HEK293 (cell line): ENCODE measurements around the gene AK5.

Experiments
- ZNF426 ChIP-seq: fragments of 450-650 bp; formaldehyde crosslinking; IDR thresholded peaks from 2 replicates; pipeline ENCODE4 v1.5.1; 2017; ENCODE audit warnings: missing biosample characterization, missing genetic modification characterization, mild to moderate bottlenecking, inconsistent platforms, moderate library complexity
- ZNF76 ChIP-seq: fragments of 450-650 bp; formaldehyde crosslinking; IDR thresholded peaks from 2 replicates; pipeline ENCODE4; 2016; ENCODE audit warnings: low read depth, missing biosample characterization, missing genetic modification characterization, borderline replicate concordance
- TF ChIP-seq, protein P1 (sequence below): fragments of 450-650 bp; formaldehyde crosslinking; IDR thresholded peaks from 2 replicates; pipeline ENCODE4 v1.5.1; 2016; ENCODE audit warnings: missing biosample characterization, missing genetic modification characterization

DNA sequence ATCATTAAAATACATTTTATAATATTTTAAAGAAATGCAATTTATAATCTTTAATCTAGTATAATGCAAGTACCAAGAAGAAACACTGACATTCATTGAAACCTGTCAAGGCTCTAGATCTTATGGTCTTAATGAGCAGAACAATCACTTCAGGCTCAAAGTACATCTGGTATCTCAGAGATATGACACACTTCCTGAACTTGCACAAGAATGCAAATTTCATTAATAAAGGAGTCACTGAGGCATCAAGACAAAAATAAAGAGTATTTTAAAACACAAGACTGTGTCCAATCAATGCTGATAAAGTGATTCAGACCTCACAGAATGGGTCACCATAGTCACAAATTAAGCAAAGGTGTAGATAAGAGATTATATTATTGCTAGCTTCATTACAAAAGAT is 178.1 kb downstream of the AK5 start:
- no peak for TF ChIP-seq ZNF426 (tag by site-specific recombination)
- TF ChIP-seq ZNF76, result no peak
- TF ChIP-seq, protein P1, sequence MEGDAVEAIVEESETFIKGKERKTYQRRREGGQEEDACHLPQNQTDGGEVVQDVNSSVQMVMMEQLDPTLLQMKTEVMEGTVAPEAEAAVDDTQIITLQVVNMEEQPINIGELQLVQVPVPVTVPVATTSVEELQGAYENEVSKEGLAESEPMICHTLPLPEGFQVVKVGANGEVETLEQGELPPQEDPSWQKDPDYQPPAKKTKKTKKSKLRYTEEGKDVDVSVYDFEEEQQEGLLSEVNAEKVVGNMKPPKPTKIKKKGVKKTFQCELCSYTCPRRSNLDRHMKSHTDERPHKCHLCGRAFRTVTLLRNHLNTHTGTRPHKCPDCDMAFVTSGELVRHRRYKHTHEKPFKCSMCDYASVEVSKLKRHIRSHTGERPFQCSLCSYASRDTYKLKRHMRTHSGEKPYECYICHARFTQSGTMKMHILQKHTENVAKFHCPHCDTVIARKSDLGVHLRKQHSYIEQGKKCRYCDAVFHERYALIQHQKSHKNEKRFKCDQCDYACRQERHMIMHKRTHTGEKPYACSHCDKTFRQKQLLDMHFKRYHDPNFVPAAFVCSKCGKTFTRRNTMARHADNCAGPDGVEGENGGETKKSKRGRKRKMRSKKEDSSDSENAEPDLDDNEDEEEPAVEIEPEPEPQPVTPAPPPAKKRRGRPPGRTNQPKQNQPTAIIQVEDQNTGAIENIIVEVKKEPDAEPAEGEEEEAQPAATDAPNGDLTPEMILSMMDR (tag by site-specific recombination), result no peak
